HL-60/S4 (cell line): ENCODE data around the gene HHATL.

Experiments used
- in situ Hi-C: fragments of 300-500 bp; cut with MboI; formaldehyde crosslinking; loops from 2 replicates; pipeline ENCODE4 v1.14.3; 2022; ENCODE audit warnings: low sequenced_read_pairs

HHATL gene

DNA sequence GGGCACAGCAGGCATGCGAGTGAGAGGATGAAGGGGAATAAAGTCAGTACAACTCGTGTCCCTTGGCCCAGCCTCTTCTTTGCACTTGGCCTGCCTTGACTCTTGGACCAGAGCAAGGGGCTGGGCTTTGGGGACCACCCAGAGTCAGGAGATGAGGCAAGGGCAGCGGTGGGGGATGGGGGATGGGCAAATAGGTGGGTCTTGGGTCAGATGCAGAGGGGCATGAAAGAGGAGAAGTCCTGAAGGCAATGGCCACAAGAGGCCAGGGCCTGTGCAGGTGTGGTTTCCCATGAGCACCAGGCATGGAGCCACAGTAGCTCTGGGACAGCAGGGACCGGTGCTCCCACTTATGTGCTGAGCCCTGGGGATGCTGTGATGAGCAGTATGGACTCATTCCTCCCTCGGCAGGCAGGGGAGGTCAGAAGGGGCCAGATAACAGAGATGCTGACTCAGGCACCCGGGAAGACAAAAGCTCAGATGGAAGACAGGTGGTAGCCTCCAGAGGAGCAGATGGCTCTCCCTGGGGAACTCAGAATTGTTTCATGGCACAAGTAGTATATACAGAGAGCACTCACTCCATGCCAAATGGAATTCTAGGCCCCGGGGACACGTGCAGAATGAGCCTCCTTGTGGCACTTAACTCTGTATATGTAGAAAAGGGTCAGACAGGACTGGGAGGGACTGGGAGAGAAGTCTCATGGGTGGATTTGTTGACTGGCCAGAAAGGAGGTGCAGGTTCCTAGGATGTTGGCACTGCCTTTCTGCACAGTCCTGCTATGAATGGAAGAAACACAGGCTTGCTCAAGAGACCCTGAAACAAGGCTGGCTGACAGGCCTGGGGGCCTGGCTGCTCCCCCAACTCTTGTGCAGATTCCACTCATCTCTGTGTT is 34.8 kb downstream of the HHATL start:
- in situ Hi-C loops: no loop called here

GRCh38 chr3:42667096-42667522 is 35.5 kb downstream of the HHATL start:
- in situ Hi-C loops: no loop called here

- in situ Hi-C loops: no loop called here
Observed at GRCh38 chr3:42666577-42666998, 36.0 kb downstream of the HHATL start.

GRCh38 chr3:42666022-42666421 is 36.6 kb downstream of the HHATL start:
- in situ Hi-C loops: no loop called here

DNA sequence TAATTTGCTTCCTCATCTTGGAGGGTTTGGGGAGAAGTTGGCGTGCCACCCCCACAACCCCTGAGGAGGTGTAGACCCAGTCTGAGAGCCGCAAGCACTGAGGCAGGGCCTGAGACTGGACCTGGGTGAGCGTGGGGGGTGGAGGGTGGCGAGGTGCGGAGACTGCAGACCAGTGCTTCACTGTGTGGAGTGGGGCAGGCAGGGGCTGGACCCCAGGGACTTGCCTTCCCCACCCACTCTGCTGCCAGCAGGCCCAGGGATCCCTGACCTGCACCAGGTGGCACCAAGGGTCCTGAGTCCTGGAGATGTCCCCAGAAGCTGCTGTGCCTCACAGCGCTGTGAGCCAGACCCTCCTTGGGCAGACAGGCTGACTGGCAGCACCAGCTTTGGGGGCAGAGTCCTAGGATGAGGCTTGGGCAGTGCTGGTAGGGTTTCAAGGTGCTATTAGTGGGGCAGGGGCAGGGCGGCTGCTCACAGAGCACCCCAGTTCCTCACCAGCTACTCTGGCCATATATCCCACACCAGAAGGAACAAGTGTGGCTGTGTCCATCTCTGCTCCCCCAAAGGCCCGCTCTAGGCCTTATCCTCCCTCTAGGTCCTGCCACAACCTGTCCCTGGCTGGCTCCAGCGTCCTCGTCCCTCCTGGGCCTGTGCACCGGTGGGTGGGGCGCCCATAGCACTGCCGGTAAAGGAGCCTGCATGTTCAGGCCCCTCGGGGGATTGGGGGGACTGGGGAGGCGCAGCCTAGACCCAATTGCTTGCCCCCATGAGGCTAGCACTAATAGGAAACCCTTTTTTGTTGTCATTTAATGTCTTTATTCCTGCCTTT is 37.3 kb downstream of the HHATL start:
- in situ Hi-C loops: no loop called here

DNA sequence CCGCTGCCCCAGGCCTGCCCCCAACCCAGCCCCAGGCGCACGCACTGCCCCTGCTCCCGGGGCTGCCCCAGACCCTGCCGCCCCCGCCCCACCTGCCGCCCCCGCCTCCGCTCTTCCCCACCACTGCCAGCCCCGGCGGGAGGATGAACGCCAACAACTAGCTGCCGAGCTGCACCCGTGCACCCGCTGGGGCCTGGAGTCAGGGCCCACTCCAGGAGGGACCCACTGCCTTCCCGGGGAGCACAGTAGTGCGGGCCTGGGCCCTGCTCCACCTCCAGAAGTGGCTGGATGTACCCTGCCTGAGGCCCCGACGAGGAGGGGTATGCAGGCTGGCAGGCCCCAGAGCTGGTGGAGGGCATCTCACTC is 38.2 kb downstream of the HHATL start:
- in situ Hi-C loops: no loop called here

DNA sequence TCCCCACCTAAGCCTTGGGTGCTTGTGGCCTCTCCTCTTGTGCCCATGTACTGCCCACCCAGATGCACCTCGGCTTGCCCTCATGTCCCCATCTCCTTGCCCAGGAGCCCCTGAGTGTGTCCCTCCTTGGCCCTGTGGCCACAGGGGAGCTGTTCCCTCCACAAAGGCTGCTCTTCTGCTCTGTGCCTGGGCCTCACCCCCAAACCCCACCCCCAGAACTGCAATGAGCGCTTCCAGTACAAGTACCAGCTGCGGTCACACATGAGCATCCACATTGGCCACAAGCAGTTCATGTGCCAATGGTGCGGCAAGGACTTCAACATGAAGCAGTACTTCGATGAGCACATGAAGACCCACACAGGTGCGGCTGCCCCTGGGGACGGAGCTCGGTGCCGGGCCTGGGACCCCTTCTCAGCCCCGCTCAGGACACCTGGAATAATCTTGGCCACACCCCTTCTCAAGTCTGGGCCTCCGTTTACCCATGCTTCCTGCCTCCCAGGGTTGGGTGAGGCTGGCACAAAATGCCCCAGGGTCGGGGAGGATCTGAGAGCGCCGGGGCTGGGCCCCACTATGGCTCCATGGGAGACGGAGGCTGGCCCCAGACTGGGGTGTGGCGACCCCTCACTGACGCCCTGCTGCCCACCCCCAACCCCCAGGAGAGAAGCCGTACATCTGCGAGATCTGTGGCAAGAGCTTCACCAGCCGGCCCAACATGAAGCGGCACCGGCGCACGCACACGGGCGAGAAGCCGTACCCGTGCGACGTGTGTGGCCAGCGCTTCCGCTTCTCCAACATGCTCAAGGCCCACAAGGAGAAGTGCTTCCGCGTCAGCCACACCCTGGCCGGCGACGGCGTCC is 38.8 kb downstream of the HHATL start:
- in situ Hi-C loops: no loop called here

- in situ Hi-C loops: no loop called here
Observed at GRCh38 chr3:42662813-42663535, 39.6 kb downstream of the HHATL start.

DNA sequence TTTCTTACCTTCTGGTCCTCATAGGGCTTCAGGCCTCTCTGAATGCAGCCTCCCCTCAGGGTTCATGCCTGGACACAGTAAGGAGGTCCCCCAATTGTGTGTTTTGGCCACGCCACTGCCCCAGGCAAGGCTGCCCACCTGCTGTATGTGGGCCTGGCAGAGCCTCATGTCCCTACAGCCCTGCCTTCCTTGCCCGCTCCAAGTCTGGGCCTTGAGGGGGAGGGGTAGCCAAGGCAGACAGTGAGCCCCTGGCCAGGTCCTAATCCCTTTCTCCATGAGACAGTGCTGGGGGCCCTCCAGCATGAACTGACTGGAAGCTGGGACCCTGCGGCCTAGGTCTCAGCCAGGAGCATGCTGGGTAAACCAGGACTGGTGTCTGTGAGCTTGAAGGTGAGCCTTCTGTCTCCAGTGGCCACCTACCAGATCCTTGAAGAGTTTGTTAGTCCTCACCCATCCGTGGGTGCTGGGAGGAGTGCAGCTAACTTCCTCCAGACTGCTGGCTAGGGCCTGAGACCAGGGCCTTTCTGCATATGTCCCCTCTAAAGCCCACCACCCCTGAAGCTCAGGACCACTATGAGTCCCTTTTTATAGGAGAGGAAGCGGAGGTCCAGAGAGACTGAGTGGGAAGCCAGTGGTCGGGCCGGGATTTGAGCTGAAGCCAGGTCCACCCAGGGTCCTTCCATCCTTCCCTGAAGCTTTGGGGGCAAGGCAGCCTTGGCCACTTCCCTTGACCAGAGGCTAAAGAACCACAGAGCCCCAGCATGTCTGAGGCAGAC is 40.4 kb downstream of the HHATL start:
- in situ Hi-C loops: no loop called here

DNA sequence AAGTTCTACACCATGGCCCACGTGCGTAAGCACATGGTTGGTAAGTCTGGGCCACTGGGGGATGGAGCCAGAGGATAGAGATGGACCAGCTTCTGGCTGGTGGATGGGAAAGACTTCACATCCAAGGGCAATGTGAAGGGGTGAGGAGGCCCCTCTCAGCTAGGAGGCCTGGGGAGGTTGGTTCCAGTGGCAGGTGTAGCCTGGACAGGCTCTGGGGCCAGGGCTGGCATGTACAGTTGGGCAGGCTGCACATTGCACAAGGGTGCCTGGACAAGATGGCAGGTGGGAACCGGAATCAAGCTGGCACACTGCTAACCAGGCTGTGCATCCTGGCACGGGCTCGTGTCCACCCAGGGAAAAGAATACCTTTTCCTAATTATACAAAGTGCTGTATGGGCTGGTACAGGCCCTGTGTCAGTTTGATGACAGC is 41.0 kb downstream of the HHATL start:
- in situ Hi-C loops: no loop called here

GRCh38 chr3:42660898-42661297 is 41.7 kb downstream of the HHATL start:
- in situ Hi-C loops: no loop called here

GRCh38 chr3:42660131-42660715 is 42.4 kb downstream of the HHATL start:
- in situ Hi-C loops: no loop called here

- in situ Hi-C loops: no loop called here
Observed at GRCh38 chr3:42659451-42660130, 43.0 kb downstream of the HHATL start.

GRCh38 chr3:42658771-42659390 is 43.7 kb downstream of the HHATL start:
- in situ Hi-C loops: no loop called here

GRCh38 chr3:42658091-42658770 is 44.4 kb downstream of the HHATL start:
- in situ Hi-C loops: no loop called here

- in situ Hi-C loops: no loop called here
Observed at GRCh38 chr3:42657675-42658074, 44.9 kb downstream of the HHATL start.
